Superior temporal gyrus (tissue), 1 donor: ENCODE results near the gene ZFP36.
A peak's percentile ranks its signal among the peaks of the same experiment; 100 is the strongest.

Experiments
- DNase-seq: peaks from one replicate; pipeline ENCODE4 v3.0.0-alpha.2; 2016; ENCODE audit errors: extremely low spot score

The ZFP36 gene

GRCh38 chr19:39405958-39406655, 540 bp upstream of the ZFP36 start:
- DNase-seq, result no peak

GRCh38 chr19:39407410-39407659, 688 bp downstream of the ZFP36 start:
- no peak for DNase-seq

GRCh38 chr19:39407660-39408391, 1.2 kb downstream of the ZFP36 start:
- no peak for DNase-seq

DNA sequence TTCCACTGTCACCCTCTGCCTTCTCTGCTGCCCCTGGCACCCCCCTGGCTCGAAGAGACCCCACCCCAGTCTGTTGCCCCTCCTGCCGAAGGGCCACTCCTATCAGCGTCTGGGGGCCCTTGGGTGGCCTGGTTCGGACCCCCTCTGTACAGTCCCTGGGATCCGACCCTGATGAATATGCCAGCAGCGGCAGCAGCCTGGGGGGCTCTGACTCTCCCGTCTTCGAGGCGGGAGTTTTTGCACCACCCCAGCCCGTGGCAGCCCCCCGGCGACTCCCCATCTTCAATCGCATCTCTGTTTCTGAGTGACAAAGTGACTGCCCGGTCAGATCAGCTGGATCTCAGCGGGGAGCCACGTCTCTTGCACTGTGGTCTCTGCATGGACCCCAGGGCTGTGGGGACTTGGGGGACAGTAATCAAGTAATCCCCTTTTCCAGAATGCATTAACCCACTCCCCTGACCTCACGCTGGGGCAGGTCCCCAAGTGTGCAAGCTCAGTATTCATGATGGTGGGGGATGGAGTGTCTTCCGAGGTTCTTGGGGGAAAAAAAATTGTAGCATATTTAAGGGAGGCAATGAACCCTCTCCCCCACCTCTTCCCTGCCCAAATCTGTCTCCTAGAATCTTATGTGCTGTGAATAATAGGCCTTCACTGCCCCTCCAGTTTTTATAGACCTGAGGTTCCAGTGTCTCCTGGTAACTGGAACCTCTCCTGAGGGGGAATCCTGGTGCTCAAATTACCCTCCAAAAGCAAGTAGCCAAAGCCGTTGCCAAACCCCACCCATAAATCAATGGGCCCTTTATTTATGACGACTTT, 2.0 kb downstream of the ZFP36 start:
- DNase-seq, result no peak

DNA sequence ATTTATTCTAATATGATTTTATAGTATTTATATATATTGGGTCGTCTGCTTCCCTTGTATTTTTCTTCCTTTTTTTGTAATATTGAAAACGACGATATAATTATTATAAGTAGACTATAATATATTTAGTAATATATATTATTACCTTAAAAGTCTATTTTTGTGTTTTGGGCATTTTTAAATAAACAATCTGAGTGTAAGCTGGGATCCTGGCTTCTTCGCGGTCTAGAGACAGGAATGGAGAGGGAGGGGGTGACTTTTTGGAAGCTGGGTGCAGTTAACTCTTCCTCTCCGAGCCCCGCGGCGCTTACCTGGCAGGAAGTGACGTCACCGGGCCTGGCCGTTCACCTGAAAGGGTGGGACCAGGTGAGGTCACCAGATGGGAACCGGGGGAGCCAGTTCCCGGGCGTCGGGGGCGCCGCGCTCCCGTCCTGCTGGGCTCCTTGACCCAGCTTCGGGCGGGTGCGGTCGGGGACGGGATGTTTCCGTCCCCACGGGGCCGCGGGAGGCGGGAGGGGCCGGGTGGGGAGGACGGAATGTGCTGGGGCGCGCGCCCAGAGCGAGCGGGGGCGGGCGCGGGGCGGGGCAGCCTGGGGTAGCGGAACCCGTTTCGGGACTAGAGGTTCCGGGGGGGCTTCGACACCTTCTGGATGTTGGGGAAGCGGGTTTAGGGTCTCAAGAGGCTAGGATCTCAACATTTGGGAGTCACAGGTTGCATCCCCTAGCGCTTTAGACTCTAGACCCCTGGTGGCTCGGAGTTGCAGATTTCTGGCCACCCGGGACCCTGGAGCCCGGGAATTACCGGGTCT, 2.8 kb downstream of the ZFP36 start:
- no peak for DNase-seq

GRCh38 chr19:39410017-39410830, 3.6 kb downstream of the ZFP36 start:
- DNase-seq, result no peak

GRCh38 chr19:39410831-39411080, 4.1 kb downstream of the ZFP36 start:
- DNase-seq, result no peak

DNA sequence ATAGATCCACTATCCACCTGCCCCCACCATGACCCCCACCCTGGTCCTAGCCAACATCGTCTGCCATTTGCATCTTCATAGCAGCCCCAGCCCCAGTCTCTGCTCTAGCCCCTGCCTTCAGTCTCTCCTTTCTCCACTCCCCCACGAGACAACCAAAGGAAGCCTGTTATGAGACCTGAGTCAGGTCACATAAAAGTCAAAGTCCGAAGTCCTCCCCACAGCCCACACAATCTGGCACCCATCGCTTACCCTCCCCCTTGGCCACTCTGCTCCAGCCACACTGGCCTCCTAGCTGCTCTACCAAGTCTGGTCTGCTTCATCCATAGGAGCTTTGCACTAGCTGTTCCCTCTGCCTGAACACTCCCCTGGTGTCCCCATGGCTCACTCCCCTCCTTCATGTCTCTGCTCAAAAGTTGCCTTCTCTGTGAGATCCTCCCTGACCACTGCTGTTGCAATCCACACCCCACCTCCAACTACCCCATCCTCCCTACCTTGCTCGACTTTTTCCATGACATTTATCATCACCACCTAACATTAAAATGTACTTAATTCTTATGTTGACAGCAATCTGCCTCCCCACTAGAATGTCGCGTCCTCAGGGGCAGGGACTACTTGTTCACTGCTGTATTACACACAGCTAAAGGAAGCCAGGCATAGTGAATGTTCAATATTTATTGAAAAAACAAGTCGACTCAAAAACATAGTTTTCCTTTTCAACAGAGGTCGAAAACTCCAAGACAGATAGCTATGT, 4.6 kb downstream of the ZFP36 start:
- DNase-seq, result no peak

GRCh38 chr19:39411832-39412099, 5.1 kb downstream of the ZFP36 start:
- peak; percentile 95 for DNase-seq

- peak; percentile 99 for DNase-seq
Observed at GRCh38 chr19:39412100-39412866, 5.6 kb downstream of the ZFP36 start, which contains the start of gene PLEKHG2. Gene PLEKHG2 (plus strand): TSS chr19:39412669. CDS start chr19:39414087, 1,418 bp downstream.

GRCh38 chr19:39412867-39413271, 6.2 kb downstream of the ZFP36 start:
- no peak for DNase-seq

DNA sequence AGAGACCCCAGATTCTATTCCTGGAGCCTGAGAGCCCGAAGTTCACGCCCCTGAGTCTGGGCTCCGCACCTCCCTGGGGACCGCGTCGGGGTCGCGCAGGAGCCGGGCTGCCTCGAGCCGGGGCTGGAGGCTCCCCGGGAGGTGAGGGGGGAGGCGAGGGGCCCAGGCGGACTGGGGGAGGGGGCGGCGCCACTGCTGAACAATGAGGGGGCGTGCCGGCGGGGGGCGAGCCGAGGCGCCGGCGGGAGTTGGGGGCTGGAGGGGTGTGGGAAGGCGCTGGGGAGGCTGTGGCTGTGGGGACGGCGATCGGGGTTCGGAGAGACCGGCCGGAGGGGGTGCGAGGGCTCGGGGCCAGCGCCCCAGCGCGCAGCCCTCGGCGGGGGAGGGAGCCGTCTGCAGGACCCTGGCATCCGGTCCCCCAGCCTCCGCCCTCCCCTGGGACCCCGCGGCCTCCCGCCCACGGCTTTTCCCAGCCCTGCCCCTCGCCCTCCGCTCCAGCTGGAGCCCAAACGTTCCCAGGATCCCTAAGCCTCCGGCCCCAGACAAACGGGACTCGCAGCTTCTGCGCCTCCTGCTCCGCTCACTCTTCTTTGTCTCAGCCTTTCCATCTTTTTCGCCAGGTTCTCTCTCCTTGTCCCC, 6.7 kb downstream of the ZFP36 start:
- DNase-seq, result no peak

DNA sequence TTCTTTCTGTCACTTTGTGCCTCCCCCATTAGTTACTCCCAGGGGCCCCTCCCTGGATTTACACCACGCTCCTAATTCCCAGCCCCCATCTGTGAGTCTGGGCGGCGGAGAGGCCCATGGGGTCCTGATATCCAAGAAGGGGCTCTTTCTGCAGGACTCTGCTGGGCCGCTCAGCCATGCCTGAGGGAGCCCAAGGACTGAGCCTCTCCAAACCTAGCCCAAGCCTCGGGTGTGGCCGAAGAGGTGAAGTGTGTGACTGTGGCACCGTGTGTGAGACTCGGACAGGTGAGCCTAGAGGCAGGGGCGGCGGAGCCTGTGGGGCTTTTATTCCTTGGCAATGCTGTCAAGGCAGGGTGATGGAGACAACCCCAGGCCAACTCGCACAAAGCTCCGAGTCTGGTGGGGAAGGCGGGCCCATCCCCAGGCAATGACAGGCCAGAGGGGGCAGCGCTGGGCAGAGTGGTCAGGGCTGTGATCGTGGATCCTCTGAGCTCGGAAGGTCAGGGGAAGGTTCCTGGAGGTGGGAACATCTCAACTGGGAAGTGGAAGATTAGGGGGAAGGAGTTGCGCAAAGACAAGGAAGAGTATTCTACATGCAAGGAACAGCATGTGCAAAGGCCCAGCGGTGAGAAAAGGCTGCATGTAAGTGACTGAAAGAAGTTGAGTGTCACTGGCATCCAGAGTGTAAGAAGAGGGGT, 7.4 kb downstream of the ZFP36 start:
- no peak for DNase-seq

DNA sequence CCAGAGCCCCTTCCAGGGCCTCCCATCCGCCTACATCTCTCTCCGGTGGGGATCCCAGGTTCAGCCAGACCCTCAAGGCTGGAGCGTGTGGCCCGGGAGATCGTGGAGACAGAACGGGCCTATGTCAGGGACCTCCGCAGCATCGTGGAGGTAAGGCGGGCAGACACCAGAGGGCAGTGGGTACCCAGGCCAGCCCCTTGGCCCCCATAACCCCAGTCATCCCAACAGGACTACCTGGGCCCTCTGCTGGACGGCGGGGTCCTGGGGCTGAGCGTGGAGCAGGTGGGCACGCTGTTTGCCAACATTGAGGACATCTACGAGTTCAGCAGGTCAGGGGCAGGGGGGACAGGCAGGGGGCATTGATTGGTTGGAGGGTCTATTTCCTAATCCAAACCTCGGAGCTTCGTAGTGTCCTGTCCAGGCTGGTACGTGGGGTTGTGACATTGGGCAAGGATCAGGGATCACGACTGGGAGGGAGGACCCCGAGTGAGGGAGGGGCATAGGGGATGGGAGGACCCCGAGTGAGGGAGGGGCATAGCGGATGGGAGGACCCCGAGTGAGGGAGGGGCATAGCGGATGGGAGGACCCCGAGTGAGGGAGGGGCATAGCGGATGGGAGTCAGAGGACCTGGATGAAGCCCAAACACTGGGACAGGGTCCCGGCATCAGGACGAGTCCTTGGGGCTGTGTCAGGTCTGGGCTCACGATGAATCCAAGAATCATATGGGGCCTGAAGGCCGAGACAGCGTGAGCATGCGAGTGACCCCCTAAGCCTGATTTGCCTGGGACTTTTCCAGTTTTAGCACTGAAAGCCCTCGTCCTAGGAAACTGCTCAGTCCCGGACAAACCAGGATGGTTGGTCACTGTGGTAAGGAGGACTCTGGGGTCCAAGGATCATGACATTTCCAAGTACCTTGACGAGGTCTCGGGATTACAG, 8.7 kb downstream of the ZFP36 start:
- DNase-seq, result no peak

DNA sequence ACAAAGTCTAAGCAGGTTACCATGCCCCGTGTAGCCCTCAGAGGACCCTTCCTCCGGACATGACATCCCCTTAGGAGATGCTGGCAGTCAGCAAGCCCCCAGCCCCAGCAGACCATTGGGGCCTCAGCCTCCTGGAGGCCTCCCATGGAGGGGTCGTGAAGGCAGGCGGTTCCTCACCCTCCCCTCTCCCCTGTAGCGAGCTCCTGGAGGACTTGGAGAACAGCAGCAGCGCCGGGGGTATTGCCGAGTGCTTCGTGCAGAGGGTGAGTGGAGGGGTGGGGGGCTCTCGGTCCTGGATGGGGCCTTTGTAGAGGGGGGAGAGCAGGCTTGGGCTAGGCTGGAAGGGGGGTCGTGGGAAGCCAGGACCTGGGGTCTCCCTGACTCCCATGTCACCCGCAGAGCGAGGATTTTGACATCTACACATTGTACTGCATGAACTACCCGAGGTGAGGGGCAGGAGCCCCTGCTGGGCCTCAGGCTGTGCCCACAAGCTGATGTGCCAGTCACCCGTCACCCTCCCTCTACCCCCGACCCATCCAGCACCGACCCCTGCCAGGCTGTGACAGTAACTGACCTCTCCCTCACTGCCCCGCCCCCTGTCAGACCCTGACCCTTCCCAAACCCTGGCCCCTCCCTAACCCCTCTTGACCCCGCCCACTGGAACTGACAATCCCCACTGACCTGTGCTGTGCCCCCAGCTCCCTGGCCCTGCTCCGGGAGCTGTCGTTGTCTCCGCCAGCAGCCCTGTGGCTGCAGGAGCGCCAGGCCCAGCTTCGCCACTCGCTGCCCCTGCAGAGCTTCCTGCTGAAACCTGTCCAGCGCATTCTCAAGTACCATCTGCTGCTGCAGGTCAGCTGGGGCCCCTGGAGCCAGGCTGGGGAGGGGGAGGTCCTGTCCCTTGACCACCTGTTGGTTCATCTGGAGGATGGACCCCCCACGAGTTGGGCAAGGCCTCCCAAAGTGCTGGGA, 9.8 kb downstream of the ZFP36 start:
- no peak for DNase-seq

GRCh38 chr19:39417463-39418181, 11.0 kb downstream of the ZFP36 start:
- no peak for DNase-seq
